HG03460 (cell line): Measurements from ENCODE around the gene GNMT.
A peak's percentile ranks its signal among the peaks of the same experiment; 100 is the strongest.
"Not testable (repeated sequence)": the region's sequence is repeated elsewhere in the genome, so short reads cannot be mapped to it uniquely, and the experiment has no call there.

Experiments
- ATAC-seq: cut with Tn5 transposase; IDR thresholded peaks from one replicate; pipeline ENCODE4 v1.9.1; 2021; ENCODE audit not compliant: unreplicated experiment

Gene GNMT

GRCh38 chr6:42971746-42972327 lies 11.3 kb downstream of the GNMT start:
- no peak for ATAC-seq

- no peak for ATAC-seq
Measured at GRCh38 chr6:42973926-42974325, 13.4 kb downstream of the GNMT start.

GRCh38 chr6:42974919-42975505 lies 14.5 kb downstream of the GNMT start:
- ATAC-seq, result no peak

DNA sequence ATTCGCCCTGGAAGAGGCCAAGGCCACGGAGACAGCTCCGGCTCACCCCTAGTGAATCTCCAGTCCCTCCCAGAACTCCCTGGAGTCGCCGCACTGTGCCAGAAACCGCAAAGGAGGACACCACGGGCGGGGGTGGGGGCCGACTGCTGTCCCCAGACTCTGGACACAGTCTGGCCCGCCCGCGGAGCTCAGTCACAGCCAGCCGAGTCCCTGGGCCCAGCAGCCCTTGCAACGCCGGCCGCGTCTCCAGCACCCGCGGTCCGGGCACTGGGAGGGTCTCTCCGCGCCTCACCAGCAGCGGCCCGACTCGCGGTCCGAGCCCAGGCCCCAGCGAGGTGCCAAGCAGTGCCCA lies 17.9 kb downstream of the GNMT start:
- no peak for ATAC-seq

DNA sequence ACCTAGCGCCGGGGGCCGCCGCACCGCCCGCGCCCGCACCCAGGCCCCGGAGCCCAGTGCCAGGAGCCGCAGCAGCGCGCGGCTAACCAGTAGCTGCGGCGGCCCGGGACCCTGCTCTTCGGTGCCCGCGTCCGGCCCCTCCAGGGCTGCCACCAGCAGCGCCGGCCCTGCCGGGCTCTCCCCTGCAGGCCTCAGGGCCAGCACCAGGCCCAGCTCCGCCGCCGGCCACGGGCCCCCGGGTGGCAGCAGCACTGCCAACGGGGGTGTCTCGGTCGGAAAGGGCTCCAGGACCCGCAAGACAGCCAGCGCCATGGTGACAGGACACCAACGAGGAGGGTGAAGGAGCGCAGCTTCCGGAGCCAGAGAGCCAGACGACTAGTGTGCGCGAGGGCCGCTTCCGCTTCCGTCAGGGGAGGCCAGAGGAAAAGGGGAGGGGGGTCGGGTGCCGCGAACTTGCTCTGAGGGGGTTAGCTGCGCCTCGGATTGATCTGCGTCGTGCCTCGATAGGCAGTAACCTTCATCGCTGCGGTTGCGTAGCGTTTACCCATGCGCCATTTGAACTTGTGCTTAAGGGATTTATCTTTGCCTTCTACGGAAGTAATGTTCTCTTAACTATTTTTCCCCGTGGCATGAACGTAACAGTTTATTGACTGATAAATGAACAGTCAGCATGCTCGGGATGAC lies 18.4 kb downstream of the GNMT start, which contains the start of gene PEX6:
TSS of gene PEX6 (minus strand) at position 343 of the 684 bp plus-strand sequence. CDS start at position 312, 31 bp downstream.
- ATAC-seq, result peak; percentile 95

DNA sequence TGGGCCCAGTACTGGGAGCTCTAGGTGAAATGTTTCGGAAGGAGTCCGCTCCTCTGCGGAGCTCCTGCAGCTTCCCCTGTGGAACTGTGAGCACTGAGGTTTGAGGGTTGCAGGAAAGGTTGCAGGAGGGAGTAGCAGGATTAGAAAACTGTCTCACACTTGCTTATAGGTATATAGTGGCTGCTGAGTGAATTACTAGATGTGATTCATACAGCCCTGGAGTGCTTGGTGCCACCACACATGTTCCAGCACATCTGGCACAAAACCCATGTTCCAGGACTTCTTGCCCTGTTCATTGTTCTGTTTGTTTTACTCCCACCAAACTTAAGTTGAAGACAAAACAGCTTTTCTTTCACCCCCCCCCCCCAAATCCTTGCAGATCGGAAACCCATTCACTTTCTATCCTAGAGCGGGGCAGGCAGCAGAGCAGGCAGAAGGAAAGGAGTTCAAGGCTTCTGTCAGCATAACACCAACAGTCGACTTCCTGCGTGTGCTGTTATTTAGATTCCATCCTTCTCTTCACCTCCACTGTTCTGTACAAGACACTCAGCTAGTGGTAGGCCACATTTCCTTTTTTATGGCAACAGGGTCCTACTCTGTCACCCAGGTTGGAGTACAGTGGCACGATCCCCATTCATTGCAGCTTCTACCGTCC lies 19.1 kb downstream of the GNMT start:
- ATAC-seq, result peak; percentile 4

DNA sequence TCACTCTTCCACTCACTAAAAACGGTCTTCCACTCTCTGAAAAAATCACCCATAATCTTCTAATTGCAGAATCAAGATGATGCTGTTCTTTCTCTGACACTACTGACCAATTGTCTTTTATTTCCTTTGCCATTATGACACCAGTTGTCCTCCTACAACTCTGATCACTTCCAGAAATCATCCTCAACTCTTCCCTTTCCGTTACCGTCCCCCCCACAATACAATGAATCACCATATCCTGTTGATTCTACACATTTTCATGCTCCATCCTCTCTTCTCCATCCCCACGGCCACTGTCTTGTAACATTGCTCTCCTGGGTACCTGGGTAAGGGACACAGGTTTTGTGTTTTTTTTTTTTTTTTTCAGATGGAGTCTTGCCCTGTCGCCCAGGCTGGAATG lies 21.3 kb downstream of the GNMT start:
- ATAC-seq, result no peak

DNA sequence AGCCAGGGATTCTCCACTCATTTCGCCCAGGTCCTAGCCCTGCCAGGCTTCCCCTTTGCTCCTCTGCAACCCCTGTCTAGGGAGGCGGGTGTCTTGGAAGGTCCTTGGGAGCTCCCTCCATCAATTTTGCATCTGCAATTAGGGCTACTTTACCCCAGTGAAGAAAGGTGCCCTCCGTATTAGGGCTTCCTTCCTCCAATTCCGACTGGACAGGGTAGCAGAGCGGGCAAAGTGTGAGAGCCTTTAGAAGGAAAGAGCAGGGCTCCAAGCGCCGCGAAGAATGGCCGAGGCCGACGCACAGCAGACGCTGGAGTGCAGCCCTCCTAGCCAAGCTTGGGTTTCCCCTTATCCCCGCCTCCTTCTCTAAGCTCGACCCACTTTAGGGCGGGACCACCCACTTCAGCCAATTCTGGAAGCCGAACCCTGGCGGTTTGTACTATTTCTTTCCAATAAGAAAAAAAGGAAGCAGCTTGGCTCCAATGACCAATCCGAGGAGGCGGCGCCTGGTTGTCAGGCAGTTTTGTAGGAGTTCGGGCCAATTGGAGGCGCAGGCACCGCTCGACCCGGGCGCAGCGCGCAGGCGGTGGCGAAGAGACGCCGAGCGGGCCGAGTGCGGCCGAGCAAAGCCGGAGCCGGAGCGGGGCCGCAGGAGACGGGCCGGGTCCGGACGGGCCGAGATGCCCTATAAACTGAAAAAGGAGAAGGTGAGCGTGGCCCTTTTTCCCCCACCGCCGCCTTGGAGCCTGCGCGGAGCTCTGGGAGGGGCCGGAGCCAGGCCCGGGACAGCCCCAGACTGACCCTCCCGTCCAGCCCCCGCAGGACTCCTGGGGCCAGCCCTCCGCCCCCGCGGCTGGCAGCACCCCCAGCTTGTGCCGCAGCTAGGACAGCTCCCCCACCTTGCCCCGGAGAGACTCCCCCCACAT lies 23.7 kb downstream of the GNMT start, which contains the start of gene PPP2R5D:
TSS of gene PPP2R5D (plus strand) at position 570 of the 923 bp plus-strand sequence. CDS start at position 678, 108 bp downstream.
- ATAC-seq, result peak; percentile 94

- ATAC-seq, result no peak
Measured at GRCh38 chr6:42984924-42985475, 24.4 kb downstream of the GNMT start.

DNA sequence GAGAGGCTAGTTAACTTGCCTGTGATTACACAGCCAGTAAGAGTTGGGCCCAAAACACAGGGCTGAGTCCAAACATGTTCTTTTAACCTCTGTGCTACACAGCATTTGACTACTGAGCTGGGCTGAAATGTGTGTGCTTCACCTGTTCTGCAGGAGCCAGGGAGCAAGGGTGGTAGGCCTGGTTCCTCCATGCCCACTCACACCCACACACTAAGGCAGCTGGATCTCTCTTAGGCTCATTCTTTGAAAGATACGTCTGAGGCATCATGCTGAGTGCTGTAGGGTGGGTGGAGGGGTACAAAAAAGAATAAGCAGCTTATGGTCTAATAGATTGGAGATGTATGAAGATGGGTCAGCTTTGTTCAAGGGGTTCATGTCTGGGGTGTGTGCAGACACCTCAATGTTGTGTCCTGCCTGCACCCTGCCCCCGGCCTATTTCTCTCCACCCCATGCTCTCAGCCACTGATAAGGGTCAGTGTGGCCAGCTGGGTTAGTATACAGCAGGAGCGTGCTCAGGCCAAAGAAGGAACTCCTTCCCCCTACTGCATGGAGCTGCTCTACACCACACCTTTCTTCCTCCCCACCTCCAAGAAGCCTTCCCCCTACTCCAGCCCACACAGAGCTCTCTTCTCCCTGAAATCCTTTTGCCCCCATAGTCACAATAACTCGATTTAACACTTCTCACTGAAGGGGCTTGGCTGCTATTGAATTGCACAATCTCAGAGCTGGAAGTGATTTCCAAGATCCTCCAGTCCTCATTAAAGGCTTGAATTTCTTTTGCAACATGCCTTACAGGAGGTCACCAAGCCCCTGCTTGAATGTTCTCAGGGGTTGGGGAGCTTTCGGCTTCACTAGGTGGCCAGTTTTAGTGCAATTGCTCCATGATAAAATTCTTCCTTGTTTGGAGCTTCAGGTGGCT lies 27.2 kb downstream of the GNMT start:
- ATAC-seq, result no peak

GRCh38 chr6:42988486-42989020 lies 28.0 kb downstream of the GNMT start:
- ATAC-seq, result no peak

DNA sequence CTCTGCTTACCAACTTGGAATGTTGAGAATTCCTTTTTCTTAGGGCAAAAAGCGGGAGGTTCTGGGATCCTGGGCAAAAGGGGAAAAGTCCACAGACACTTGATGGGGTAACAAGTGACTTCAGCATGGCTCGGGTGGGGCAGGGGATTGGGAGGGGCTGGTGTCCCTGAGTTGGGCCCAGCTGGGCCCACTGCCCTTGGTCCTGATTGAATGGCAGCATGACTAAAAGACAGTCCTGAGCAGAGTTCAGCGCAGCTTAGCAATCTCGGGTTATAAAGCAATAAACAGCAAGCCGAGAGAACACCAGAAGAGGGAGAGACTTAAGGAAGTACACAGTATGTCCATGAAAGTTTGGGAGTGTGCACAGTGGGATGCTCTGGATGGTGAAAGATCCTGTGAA lies 29.4 kb downstream of the GNMT start:
- ATAC-seq, result no peak

- ATAC-seq, result no peak
Measured at GRCh38 chr6:42993445-42993844, 32.9 kb downstream of the GNMT start.

GRCh38 chr6:42996513-42996912 lies 36.0 kb downstream of the GNMT start:
- ATAC-seq, result no peak

- ATAC-seq, result not testable (repeated sequence)
Measured at GRCh38 chr6:42998205-42998604, 37.7 kb downstream of the GNMT start.

- no peak for ATAC-seq
Measured at GRCh38 chr6:43001843-43002242, 41.3 kb downstream of the GNMT start.

GRCh38 chr6:43005844-43006243 lies 45.3 kb downstream of the GNMT start:
- ATAC-seq, result no peak

DNA sequence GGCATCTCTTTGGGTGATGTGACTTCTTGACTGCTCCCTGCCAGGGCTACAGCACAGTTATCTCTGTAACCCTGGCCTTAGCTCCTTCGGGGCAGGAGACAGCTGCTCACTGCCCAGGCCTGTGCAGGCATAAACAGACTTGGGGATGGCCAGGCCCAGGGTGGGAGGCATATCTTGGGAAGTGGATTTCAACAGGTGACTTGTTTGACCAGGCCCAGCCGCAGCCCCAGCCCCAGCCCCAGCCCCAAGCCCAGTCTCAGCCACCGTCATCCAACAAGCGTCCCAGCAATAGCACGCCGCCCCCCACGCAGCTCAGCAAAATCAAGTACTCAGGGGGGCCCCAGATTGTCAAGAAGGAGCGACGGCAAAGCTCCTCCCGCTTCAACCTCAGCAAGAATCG lies 45.7 kb downstream of the GNMT start:
- no peak for ATAC-seq

DNA sequence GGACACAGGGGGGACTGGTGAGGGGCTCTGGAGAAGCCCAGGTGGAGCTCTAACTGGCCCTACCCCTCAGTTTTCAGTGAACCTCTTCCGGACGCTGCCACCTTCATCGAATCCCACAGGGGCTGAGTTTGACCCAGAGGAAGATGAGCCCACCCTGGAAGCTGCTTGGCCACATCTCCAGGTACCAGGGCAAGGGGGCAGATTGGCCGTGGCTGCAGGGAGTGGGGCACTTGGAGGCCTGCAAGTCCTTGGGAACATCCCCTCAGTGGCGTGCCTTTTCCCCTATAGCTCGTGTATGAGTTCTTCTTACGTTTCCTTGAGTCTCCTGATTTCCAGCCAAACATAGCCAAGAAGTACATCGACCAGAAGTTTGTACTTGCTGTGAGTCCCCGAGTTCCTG lies 46.6 kb downstream of the GNMT start:
- no peak for ATAC-seq
